Liver (tissue), 9 donors: ENCODE measurements around the gene COG7. TPM values are rescaled to one million over a fixed set of nuclear protein-coding genes. Genes with fewer than 3 reads are reported as not detected.

ENCODE experiments used
- DNase-seq: peaks from one replicate; pipeline ENCODE4 v3.0.0-alpha.2; 2017; ENCODE audit warnings: low spot score
- H3K27ac ChIP-seq, 2 donors: one replicate each; pipeline ENCODE4 v1.7.0; 2013; ENCODE audit warnings: inconsistent platforms in 2 of 2, low read length in 2 of 2, control low read depth in 1 of 2, low read depth in 1 of 2, mild to moderate bottlenecking in 1 of 2
- H3K27me3 ChIP-seq, 4 donors: one replicate each; pipeline versions ENCODE4 v1.6.1 to v1.7.0; 2013; ENCODE audit warnings: low read length in 3 of 4, inconsistent platforms in 1 of 4, mild to moderate bottlenecking in 1 of 4, moderate library complexity in 1 of 4; ENCODE audit not compliant: control insufficient read depth in 4 of 4, insufficient read depth in 4 of 4
- H3K36me3 ChIP-seq, 4 donors: one replicate each; pipeline versions ENCODE4 v1.6.1 to v1.7.0; 2013; ENCODE audit warnings: low read length in 3 of 4, mild to moderate bottlenecking in 3 of 4, low read depth in 1 of 4, moderate library complexity in 1 of 4; ENCODE audit not compliant: control insufficient read depth in 4 of 4, insufficient read depth in 3 of 4
- H3K4me1 ChIP-seq, 4 donors: one replicate each; pipeline versions ENCODE4 v1.6.1 to v1.7.0; 2013; ENCODE audit warnings: low read length in 3 of 4, mild to moderate bottlenecking in 3 of 4, moderate library complexity in 1 of 4; ENCODE audit not compliant: control insufficient read depth in 4 of 4, insufficient read depth in 4 of 4
- H3K4me3 ChIP-seq, 3 donors: one replicate each; pipeline versions ENCODE4 v1.6.1 to v1.7.0; 2013; ENCODE audit warnings: low read length in 3 of 3, control low read depth in 1 of 3, low read depth in 1 of 3, mild to moderate bottlenecking in 1 of 3
- H3K9ac ChIP-seq, 2 donors: one replicate each; pipeline ENCODE4 v1.7.0; 2013; ENCODE audit warnings: low read length in 2 of 2, mild to moderate bottlenecking in 2 of 2, moderate library complexity in 2 of 2, control low read depth in 1 of 2, low read depth in 1 of 2
- H3K9me3 ChIP-seq, 4 donors: one replicate each; pipeline versions ENCODE4 v1.6.1 to v1.7.0; 2013; ENCODE audit warnings: low read length in 3 of 4; ENCODE audit not compliant: control insufficient read depth in 4 of 4
- CTCF ChIP-seq: fragments of 150-350 bp; IDR thresholded peaks from 2 replicates; pipeline ENCODE4 v1.5.1; 2017; ENCODE audit warnings: improper control_type of control experiment, low read depth, low read length; ENCODE audit not compliant: missing input control
- EGR1 ChIP-seq, 2 donors: IDR thresholded peaks; 2 replicates each; pipeline ENCODE4 v1.6.1; 2016 to 2018; ENCODE audit warnings: antibody characterized with exemption in 2 of 2, low read depth in 2 of 2
- FOXA1 ChIP-seq: IDR thresholded peaks from 2 replicates; pipeline ENCODE4 v1.6.1; 2016; ENCODE audit warnings: antibody characterized with exemption
- FOXA2 ChIP-seq: IDR thresholded peaks from 2 replicates; pipeline ENCODE4 v1.6.1; 2016; ENCODE audit warnings: antibody characterized with exemption
- GABPA ChIP-seq, 2 donors: IDR thresholded peaks in 1 of 2; conservative IDR thresholded peaks in 1 of 2; 2 replicates each; pipeline ENCODE4 v1.6.1; 2016; ENCODE audit warnings: antibody characterized with exemption in 2 of 2, mild to moderate bottlenecking in 1 of 2, moderate library complexity in 1 of 2
- HNF4A ChIP-seq, 2 donors: conservative IDR thresholded peaks; 2 replicates each; pipeline ENCODE4 v1.6.1; 2016; ENCODE audit warnings: antibody characterized with exemption in 2 of 2, mild to moderate bottlenecking in 2 of 2
- HNF4G ChIP-seq: IDR thresholded peaks from 2 replicates; pipeline ENCODE4 v1.6.1; 2016; ENCODE audit warnings: antibody characterized with exemption
- JUND ChIP-seq, 2 donors: IDR thresholded peaks; 2 replicates each; pipeline ENCODE4 v1.6.1; 2016; ENCODE audit warnings: antibody characterized with exemption in 2 of 2
- NR2F2 ChIP-seq: IDR thresholded peaks from 2 replicates; pipeline ENCODE4 v1.6.1; 2016; ENCODE audit warnings: antibody characterized with exemption
- TAF1 ChIP-seq: conservative IDR thresholded peaks from 2 replicates; pipeline ENCODE4 v1.6.1; 2016; ENCODE audit warnings: antibody characterized with exemption, mild to moderate bottlenecking
- YY1 ChIP-seq: IDR thresholded peaks from 2 replicates; pipeline ENCODE4 v1.6.1; 2016; ENCODE audit warnings: antibody characterized with exemption, mild to moderate bottlenecking
- WGBS: extraction: QIAGEN DNeasy Blood & Tissue Kit; methylation state at CpG from one replicate; pipeline ENCODE4 v1.1.7; 2013; 5-methylcytosine and 5-hydroxymethylcytosine counted together
- polyA plus RNA-seq, 2 donors: library from polyadenylated mRNA; stranded (reverse) in 1 of 2; unstranded in 1 of 2; fragments of 200-250 nt in 1 of 2; fragments of >200 nt in 1 of 2; fragmentation: Nextera tagmentation in 1 of 2; extraction: Ambion mirVana in 1 of 2; gene quantifications; one replicate each; pipeline versions ENCODE4 v1.2.1 to v1.2.3, GENCODE V29; 2013 to 2015
- total RNA-seq, 2 donors: library from RNA; depleted of rRNA; stranded (reverse); fragments of >200 nt; gene quantifications; one replicate each; pipeline ENCODE4 v1.2.3, GENCODE V29; 2014
- TF ChIP-seq, protein P1 (sequence below): IDR thresholded peaks from 2 replicates; pipeline ENCODE4 v1.6.1; 2016; ENCODE audit warnings: antibody characterized with exemption, mild to moderate bottlenecking
- TF ChIP-seq, protein P2 (sequence below): IDR thresholded peaks from 2 replicates; pipeline ENCODE4 v1.6.1; 2016; ENCODE audit warnings: antibody characterized with exemption
- TF ChIP-seq, protein P3 (sequence below): IDR thresholded peaks from 2 replicates; pipeline ENCODE4 v1.6.1; 2016; ENCODE audit warnings: antibody characterized with exemption
- donor health status: healthy.
- donor health status: healthy.
- donor health status: healthy.
- donor health status: healthy.
- donor health status: healthy.

Gene COG7
- total and polyA plus RNA-seq, 4 donors = 5.1 to 11.4 (median 6.6) TPM

- no peaks in the 10 kb centered on the region for H3K9me3 ChIP-seq
Measured at GRCh38 chr16:23409522-23409921, 43.5 kb downstream of the COG7 start.

DNA sequence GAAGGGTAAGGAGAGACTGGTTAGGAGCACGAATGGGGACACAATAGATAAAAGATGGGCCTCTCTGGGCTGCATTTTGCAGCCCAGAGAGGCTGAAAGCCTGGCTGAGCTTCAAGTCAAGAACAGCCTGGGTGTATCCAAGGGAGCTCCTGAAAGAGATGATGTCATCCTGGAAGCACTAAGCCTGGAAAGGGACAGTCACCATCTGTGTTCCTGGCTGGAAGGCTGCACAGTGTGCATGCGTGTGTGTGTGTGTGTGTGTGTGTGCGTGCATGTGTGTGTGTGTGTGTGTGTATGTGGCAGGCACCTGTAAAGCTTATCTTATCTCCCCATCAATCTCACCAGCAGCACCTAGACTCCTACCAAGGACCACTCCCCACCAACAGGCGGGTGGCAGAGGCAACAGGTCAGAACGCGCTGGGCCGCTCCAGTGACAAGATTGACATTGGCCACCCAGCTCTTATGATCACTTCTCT, 44.1 kb downstream of the COG7 start:
- no peak overlapping the region for H3K4me3 ChIP-seq
- no peak overlapping the region for H3K27ac ChIP-seq
- TF ChIP-seq, protein P1, sequence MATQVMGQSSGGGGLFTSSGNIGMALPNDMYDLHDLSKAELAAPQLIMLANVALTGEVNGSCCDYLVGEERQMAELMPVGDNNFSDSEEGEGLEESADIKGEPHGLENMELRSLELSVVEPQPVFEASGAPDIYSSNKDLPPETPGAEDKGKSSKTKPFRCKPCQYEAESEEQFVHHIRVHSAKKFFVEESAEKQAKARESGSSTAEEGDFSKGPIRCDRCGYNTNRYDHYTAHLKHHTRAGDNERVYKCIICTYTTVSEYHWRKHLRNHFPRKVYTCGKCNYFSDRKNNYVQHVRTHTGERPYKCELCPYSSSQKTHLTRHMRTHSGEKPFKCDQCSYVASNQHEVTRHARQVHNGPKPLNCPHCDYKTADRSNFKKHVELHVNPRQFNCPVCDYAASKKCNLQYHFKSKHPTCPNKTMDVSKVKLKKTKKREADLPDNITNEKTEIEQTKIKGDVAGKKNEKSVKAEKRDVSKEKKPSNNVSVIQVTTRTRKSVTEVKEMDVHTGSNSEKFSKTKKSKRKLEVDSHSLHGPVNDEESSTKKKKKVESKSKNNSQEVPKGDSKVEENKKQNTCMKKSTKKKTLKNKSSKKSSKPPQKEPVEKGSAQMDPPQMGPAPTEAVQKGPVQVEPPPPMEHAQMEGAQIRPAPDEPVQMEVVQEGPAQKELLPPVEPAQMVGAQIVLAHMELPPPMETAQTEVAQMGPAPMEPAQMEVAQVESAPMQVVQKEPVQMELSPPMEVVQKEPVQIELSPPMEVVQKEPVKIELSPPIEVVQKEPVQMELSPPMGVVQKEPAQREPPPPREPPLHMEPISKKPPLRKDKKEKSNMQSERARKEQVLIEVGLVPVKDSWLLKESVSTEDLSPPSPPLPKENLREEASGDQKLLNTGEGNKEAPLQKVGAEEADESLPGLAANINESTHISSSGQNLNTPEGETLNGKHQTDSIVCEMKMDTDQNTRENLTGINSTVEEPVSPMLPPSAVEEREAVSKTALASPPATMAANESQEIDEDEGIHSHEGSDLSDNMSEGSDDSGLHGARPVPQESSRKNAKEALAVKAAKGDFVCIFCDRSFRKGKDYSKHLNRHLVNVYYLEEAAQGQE = no peak
- TF ChIP-seq JUND (IDR thresholded peaks at IDR 0.05) (no peak), HNF4A (conservative IDR thresholded peaks at IDR 0.05) (no peak), NR2F2 (no peak), FOXA2 (no peak), CTCF (no peak), HNF4G (no peak)
- TF ChIP-seq, protein P2, sequence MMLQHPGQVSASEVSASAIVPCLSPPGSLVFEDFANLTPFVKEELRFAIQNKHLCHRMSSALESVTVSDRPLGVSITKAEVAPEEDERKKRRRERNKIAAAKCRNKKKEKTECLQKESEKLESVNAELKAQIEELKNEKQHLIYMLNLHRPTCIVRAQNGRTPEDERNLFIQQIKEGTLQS = no peak
- no peak for DNase-seq
- no peaks in the 10 kb centered on the region for H3K27me3 ChIP-seq
- H3K9ac ChIP-seq = no peak overlapping the region
- 71% methylated on average over 7 of the region's 7 CpGs for WGBS
- H3K4me1 ChIP-seq = no peaks in the 10 kb centered on the region
- peaks cover 17 to 68% (median 42%) of the 10 kb centered on the region in 4 donors for H3K36me3 ChIP-seq
- no peaks in the 10 kb centered on the region for H3K9me3 ChIP-seq

More at GRCh38 chr16:23409522-23409921, 43.5 kb downstream of the COG7 start:
- Histone ChIP-seq H3K9ac (no peak overlapping the region), H3K27me3 (no peaks in the 10 kb centered on the region), H3K36me3 (peaks cover 18 to 67% (median 41%) of the 10 kb centered on the region in 4 donors), H3K4me3 (no peak overlapping the region), H3K4me1 (no peaks in the 10 kb centered on the region), H3K27ac (no peak overlapping the region)
- DNase-seq = no peak
- no peak for TF ChIP-seq CTCF
- no peak for TF ChIP-seq HNF4A (conservative IDR thresholded peaks at IDR 0.05)
- TF ChIP-seq HNF4G = no peak
- TF ChIP-seq, protein P3, sequence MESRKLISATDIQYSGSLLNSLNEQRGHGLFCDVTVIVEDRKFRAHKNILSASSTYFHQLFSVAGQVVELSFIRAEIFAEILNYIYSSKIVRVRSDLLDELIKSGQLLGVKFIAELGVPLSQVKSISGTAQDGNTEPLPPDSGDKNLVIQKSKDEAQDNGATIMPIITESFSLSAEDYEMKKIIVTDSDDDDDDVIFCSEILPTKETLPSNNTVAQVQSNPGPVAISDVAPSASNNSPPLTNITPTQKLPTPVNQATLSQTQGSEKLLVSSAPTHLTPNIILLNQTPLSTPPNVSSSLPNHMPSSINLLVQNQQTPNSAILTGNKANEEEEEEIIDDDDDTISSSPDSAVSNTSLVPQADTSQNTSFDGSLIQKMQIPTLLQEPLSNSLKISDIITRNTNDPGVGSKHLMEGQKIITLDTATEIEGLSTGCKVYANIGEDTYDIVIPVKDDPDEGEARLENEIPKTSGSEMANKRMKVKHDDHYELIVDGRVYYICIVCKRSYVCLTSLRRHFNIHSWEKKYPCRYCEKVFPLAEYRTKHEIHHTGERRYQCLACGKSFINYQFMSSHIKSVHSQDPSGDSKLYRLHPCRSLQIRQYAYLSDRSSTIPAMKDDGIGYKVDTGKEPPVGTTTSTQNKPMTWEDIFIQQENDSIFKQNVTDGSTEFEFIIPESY = no peak
- no peak for TF ChIP-seq JUND (IDR thresholded peaks at IDR 0.05)
- no peak for TF ChIP-seq YY1
- TF ChIP-seq FOXA2 = no peak
- no peak for TF ChIP-seq TAF1
- TF ChIP-seq, protein P2 = no peak
- no peak for TF ChIP-seq GABPA (IDR thresholded peaks at IDR 0.05 in 1 of 2, conservative IDR thresholded peaks at IDR 0.05 in 1 of 2)
- TF ChIP-seq FOXA1 = no peak
- no peak for TF ChIP-seq EGR1 (IDR thresholded peaks at IDR 0.05; ENCODE audit: low read depth in 2 of 2)
- 94% methylated on average over 2 of the region's 2 CpGs for WGBS
